Measurements from ENCODE around the gene JAKMIP3. TPM values are rescaled to one million over a fixed set of nuclear protein-coding genes. Genes with fewer than 3 reads are reported as not detected.

The JAKMIP3 gene
- total RNA-seq, 3 donors from 2014 or later: 0.20 to 1.4 (median 0.24) TPM

DNA sequence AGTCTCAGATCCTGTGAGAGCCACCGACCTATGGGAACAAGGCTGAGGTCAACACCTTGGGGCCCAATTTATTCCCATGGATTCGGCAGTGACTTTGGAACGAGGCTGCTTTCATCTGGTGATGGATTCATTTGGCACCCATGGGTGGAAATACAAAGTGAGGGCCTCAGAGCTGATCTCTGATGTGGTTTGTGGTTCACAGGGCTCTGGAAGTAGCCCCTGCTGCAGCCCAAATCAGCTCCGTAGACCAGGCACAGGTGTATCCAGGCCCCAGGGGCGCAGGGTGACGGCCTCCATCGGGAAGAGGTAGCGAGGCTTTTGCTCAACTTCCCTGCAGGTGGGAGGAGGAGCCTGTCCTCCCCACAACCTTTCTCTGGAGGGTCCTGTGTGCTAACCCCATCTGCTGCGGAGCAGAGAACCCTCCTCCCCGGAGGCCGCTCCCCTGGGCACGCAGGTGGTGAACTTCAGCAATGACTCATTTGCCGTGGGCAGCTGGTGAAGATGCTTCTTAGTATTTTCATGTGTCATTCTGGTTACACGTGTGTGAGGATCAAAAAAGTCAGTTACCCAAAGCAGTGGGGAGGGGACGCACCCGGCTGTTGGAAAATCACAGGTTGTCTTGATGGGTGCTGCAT, 7.5 kb upstream of the JAKMIP3 start:
- no peaks in the 10 kb centered on the region for H3K36me3 ChIP-seq (ENCODE audit: low read depth)
- H3K4me1 ChIP-seq (ENCODE audit: low read depth): no peaks in the 10 kb centered on the region
- ATAC-seq (no peak), DNase-seq (no peak)
- no peak for TF ChIP-seq CTCF (IDR thresholded peaks at IDR 0.05)
- peaks cover 3% of the 10 kb centered on the region for H3K9me3 ChIP-seq
- intact Hi-C loops (cut with DNase I, micrococcal nuclease): no loop called here
- no peak overlapping the region for H3K4me3 ChIP-seq

DNA sequence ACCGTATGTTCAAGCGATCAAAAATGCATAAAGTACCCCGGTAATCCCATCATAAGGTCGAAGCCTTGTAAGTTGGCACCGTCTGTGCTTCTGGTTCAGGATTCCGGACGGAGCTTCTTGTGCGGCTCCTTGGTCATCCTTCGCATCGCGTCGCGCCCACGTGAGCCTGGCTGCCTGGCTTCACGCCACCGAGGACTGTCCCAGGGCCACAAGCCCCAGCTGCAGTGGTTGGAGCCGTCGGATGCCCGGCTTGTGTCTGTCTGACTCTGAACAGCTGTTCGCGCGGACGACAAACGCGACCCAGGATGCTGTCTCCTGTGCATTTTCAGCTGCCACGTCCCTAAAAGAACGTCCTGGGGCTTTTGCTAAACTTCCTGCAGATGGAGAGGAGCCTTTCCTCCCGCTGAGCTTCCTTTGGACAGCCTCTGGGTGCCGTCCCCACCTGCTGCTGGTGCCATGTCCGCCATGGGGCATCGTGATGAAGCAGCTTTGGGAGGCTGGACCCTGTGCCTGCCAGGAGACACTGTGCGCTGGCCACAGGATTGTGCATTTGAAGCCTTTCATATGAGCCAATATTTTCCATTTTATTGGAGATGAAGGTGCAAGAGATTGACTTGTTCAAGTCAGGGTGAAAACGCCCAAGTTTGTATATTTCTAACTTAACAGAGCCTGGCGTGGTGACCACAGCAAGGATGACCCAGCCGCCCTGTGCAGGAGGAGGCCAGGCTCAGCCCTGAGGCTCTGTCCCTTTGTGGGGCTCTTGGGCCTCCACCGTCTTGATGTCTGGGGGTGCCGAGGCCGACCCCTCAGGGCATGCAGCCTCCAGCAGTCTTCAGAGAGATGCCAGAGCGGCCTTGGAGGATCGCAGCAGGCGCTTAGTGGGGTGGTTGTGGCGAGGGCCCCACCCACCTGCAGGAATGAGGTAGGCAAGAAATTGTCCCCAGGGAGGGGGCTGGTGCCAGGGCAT, 6.7 kb upstream of the JAKMIP3 start:
- DNase-seq (peak in 1 of 3 donors; percentile 33), ATAC-seq (no peak)
- intact Hi-C loops (cut with DNase I, micrococcal nuclease): no loop called here
- TF ChIP-seq CTCF (IDR thresholded peaks at IDR 0.05): no peak
- Histone ChIP-seq H3K4me1 (ENCODE audit: low read depth) (no peaks in the 10 kb centered on the region), H3K36me3 (ENCODE audit: low read depth) (no peaks in the 10 kb centered on the region), H3K4me3 (no peak overlapping the region), H3K9me3 (no peaks in the 10 kb centered on the region)

GRCh38 chr10:132059760-132060508, 5.8 kb upstream of the JAKMIP3 start:
- peak in 1 of 3 donors; percentile 13 for DNase-seq
- no peak for ATAC-seq
- TF ChIP-seq CTCF (IDR thresholded peaks at IDR 0.05): no peak
- no peak overlapping the region for H3K4me3 ChIP-seq
- H3K4me1 ChIP-seq (ENCODE audit: low read depth): no peaks in the 10 kb centered on the region
- no peaks in the 10 kb centered on the region for H3K36me3 ChIP-seq (ENCODE audit: low read depth)
- intact Hi-C loops (cut with DNase I, micrococcal nuclease): no loop called here
- no peaks in the 10 kb centered on the region for H3K9me3 ChIP-seq

GRCh38 chr10:132061030-132061429, 4.7 kb upstream of the JAKMIP3 start:
- Histone ChIP-seq H3K36me3 (ENCODE audit: low read depth) (no peaks in the 10 kb centered on the region), H3K9me3 (no peaks in the 10 kb centered on the region), H3K4me3 (no peak overlapping the region), H3K4me1 (ENCODE audit: low read depth) (peaks cover 3% of the 10 kb centered on the region)
- no peak for TF ChIP-seq CTCF (IDR thresholded peaks at IDR 0.05)
- ATAC-seq: no peak
- intact Hi-C loops (cut with DNase I, micrococcal nuclease): no loop called here
- no peak for DNase-seq

GRCh38 chr10:132061465-132061864, 4.3 kb upstream of the JAKMIP3 start:
- no peak for ATAC-seq
- Histone ChIP-seq H3K36me3 (ENCODE audit: low read depth) (no peaks in the 10 kb centered on the region), H3K9me3 (no peaks in the 10 kb centered on the region), H3K4me1 (ENCODE audit: low read depth) (peaks cover 3% of the 10 kb centered on the region), H3K4me3 (no peak overlapping the region)
- intact Hi-C loops (cut with DNase I, micrococcal nuclease): no loop called here
- TF ChIP-seq CTCF (IDR thresholded peaks at IDR 0.05): no peak
- no peak for DNase-seq

All from mucosa of descending colon (tissue), 3 donors.